HEK293 (cell line): Measurements from ENCODE around the gene FRMD4A.

Source experiments
- KLF1 ChIP-seq: fragments of 450-650 bp; formaldehyde crosslinking; IDR thresholded peaks from 2 replicates; pipeline ENCODE4 v1.5.1; 2016; ENCODE audit warnings: missing biosample characterization, missing genetic modification characterization
- YY1 ChIP-seq: fragments of 450-650 bp; formaldehyde crosslinking; IDR thresholded peaks from 2 replicates; pipeline ENCODE4 v1.5.1; 2018; ENCODE audit warnings: missing biosample characterization, missing genetic modification characterization
- ZBTB1 ChIP-seq: fragments of 450-650 bp; formaldehyde crosslinking; IDR thresholded peaks from 2 replicates; pipeline ENCODE4 v1.5.1; 2016; ENCODE audit warnings: missing biosample characterization, missing genetic modification characterization
- ZNF16 ChIP-seq: fragments of 450-650 bp; formaldehyde crosslinking; IDR thresholded peaks from 2 replicates; pipeline ENCODE4 v1.5.1; 2016; ENCODE audit warnings: low read depth, missing biosample characterization, missing genetic modification characterization
- ZNF747 ChIP-seq: fragments of 450-650 bp; formaldehyde crosslinking; IDR thresholded peaks from 2 replicates; pipeline ENCODE4 v1.5.1; 2016; ENCODE audit warnings: missing biosample characterization, missing genetic modification characterization
- TF ChIP-seq, protein P1 (sequence below): fragments of 450-650 bp; formaldehyde crosslinking; IDR thresholded peaks from 2 replicates; pipeline ENCODE4 v1.5.1; 2016; ENCODE audit warnings: missing biosample characterization, missing genetic modification characterization
- TF ChIP-seq, protein P2 (sequence below): fragments of 450-650 bp; formaldehyde crosslinking; IDR thresholded peaks from 2 replicates; pipeline ENCODE4 v1.5.1; 2016; ENCODE audit warnings: missing biosample characterization, missing genetic modification characterization, borderline replicate concordance

DNA sequence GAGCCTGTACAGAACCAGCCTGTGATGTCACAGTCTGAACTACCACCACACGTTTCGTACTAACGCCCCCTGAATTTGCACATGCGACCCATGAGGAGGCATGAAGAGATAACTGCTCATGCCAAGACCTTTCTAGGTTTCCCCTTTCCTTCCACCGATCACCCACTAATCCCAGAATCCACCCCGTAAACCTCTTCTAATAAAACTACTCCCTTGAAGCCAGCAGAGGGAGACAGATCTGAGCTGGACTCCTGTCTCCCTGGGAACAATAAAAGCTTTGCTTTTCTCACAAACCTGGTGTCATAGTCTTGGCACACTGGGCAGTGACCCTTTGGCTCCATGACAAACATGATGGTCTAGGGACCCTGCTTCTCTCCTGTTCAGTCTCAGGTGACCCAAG, 144.5 kb downstream of the FRMD4A start:
- TF ChIP-seq ZBTB1 (tag by site-specific recombination), result no peak
- TF ChIP-seq, protein P1, sequence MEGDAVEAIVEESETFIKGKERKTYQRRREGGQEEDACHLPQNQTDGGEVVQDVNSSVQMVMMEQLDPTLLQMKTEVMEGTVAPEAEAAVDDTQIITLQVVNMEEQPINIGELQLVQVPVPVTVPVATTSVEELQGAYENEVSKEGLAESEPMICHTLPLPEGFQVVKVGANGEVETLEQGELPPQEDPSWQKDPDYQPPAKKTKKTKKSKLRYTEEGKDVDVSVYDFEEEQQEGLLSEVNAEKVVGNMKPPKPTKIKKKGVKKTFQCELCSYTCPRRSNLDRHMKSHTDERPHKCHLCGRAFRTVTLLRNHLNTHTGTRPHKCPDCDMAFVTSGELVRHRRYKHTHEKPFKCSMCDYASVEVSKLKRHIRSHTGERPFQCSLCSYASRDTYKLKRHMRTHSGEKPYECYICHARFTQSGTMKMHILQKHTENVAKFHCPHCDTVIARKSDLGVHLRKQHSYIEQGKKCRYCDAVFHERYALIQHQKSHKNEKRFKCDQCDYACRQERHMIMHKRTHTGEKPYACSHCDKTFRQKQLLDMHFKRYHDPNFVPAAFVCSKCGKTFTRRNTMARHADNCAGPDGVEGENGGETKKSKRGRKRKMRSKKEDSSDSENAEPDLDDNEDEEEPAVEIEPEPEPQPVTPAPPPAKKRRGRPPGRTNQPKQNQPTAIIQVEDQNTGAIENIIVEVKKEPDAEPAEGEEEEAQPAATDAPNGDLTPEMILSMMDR (tag by site-specific recombination), result no peak
- TF ChIP-seq ZNF747, result no peak
- TF ChIP-seq YY1, result no peak
- no peak for TF ChIP-seq KLF1
- TF ChIP-seq ZNF16 (tag by site-specific recombination), result no peak
- TF ChIP-seq, protein P2, sequence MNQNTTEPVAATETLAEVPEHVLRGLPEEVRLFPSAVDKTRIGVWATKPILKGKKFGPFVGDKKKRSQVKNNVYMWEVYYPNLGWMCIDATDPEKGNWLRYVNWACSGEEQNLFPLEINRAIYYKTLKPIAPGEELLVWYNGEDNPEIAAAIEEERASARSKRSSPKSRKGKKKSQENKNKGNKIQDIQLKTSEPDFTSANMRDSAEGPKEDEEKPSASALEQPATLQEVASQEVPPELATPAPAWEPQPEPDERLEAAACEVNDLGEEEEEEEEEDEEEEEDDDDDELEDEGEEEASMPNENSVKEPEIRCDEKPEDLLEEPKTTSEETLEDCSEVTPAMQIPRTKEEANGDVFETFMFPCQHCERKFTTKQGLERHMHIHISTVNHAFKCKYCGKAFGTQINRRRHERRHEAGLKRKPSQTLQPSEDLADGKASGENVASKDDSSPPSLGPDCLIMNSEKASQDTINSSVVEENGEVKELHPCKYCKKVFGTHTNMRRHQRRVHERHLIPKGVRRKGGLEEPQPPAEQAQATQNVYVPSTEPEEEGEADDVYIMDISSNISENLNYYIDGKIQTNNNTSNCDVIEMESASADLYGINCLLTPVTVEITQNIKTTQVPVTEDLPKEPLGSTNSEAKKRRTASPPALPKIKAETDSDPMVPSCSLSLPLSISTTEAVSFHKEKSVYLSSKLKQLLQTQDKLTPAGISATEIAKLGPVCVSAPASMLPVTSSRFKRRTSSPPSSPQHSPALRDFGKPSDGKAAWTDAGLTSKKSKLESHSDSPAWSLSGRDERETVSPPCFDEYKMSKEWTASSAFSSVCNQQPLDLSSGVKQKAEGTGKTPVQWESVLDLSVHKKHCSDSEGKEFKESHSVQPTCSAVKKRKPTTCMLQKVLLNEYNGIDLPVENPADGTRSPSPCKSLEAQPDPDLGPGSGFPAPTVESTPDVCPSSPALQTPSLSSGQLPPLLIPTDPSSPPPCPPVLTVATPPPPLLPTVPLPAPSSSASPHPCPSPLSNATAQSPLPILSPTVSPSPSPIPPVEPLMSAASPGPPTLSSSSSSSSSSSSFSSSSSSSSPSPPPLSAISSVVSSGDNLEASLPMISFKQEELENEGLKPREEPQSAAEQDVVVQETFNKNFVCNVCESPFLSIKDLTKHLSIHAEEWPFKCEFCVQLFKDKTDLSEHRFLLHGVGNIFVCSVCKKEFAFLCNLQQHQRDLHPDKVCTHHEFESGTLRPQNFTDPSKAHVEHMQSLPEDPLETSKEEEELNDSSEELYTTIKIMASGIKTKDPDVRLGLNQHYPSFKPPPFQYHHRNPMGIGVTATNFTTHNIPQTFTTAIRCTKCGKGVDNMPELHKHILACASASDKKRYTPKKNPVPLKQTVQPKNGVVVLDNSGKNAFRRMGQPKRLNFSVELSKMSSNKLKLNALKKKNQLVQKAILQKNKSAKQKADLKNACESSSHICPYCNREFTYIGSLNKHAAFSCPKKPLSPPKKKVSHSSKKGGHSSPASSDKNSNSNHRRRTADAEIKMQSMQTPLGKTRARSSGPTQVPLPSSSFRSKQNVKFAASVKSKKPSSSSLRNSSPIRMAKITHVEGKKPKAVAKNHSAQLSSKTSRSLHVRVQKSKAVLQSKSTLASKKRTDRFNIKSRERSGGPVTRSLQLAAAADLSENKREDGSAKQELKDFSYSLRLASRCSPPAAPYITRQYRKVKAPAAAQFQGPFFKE (tag by site-specific recombination), result no peak
